ENCODE measurements around the gene CPN2. TPM values are rescaled to one million over a fixed set of nuclear protein-coding genes. Genes with fewer than 3 reads are reported as not detected.

The CPN2 gene, protein sequence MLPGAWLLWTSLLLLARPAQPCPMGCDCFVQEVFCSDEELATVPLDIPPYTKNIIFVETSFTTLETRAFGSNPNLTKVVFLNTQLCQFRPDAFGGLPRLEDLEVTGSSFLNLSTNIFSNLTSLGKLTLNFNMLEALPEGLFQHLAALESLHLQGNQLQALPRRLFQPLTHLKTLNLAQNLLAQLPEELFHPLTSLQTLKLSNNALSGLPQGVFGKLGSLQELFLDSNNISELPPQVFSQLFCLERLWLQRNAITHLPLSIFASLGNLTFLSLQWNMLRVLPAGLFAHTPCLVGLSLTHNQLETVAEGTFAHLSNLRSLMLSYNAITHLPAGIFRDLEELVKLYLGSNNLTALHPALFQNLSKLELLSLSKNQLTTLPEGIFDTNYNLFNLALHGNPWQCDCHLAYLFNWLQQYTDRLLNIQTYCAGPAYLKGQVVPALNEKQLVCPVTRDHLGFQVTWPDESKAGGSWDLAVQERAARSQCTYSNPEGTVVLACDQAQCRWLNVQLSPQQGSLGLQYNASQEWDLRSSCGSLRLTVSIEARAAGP
- 0.36 and 0.56 TPM in 2 replicates for total RNA-seq
- polyA plus RNA-seq, result 0.88 and 1.3 TPM in 2 replicates

DNA sequence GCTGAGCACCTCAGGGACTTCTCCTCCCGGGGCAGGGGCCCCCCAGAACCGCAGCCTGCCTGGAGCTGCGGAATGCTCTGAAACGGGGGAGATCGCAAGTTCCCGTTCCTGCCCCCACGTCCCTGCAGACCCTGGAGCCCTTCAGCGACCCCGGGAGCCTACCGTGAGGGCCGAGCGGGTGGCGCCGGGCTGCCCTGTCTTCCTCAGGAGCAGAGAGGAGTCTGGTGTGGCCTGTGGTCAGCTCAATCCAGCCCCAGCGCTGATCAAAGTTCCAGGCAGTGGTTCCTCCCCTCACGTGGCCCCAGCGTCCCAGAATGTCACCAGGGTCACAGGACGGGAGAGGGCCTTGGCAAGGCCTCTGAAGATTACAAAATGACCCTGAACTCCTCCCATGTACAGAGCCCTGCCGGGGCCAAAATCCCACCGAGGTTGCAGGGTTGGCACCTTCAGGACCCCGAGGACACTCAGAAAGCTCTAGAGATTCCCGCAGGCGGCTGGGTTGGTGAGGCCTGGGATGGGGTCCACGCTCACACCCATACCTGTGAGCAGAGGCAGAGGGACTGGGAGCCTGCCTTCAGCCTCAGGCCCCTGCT lies at the start of gene CPN2:
CPN2 (minus strand) TSS at position 249 of the 593 bp plus-strand sequence. CDS start 8,626 bp downstream, outside the sequence.
- Histone ChIP-seq H3K9me3 (ENCODE audit: low read depth) (no peaks in the 10 kb centered on the region), H3K36me3 (no peaks in the 10 kb centered on the region), H3K4me3 (no peak within 1 kb of the TSS), H3K27ac (no peak within 1 kb of the TSS), H3K4me1 (ENCODE audit: low read depth) (peaks cover 6% of the 10 kb centered on the region), H3K27me3 (no peaks in the 10 kb centered on the region)
- TF ChIP-seq, protein P1, sequence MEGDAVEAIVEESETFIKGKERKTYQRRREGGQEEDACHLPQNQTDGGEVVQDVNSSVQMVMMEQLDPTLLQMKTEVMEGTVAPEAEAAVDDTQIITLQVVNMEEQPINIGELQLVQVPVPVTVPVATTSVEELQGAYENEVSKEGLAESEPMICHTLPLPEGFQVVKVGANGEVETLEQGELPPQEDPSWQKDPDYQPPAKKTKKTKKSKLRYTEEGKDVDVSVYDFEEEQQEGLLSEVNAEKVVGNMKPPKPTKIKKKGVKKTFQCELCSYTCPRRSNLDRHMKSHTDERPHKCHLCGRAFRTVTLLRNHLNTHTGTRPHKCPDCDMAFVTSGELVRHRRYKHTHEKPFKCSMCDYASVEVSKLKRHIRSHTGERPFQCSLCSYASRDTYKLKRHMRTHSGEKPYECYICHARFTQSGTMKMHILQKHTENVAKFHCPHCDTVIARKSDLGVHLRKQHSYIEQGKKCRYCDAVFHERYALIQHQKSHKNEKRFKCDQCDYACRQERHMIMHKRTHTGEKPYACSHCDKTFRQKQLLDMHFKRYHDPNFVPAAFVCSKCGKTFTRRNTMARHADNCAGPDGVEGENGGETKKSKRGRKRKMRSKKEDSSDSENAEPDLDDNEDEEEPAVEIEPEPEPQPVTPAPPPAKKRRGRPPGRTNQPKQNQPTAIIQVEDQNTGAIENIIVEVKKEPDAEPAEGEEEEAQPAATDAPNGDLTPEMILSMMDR (IDR thresholded peaks at IDR 0.05; ENCODE audit: low read depth, low read length), result no peak
- DNase-seq (ENCODE audit: low read depth in 1 of 2, low spot score in 1 of 2), result no peak

DNA sequence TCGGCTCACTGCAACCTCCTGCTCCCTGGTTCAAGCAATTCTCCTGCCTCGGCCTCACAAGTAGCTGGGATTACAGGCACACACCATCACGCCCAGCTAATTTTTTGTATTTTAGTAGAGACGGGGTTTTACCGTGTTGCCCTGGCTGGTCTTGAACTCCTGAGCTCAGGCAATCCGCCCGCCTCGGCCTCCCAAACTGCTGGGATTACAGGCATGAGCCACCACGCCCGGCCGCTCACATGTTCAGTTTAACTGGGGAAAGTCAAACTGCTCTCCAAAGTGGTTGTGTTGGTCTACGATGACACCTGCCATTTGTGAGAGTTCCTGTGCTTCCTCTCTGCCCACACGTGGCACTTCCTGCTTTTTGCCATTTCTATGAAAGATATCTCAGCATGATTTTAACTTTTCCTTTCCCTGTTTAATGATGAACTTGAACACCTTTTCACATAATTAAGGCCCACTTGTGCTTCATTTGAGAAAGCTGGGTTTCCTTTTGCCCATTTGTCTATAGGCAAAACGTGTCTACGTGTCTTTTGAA lies 48.8 kb upstream of the CPN2 start:
- peaks cover under 1% of the 10 kb centered on the region for H3K4me1 ChIP-seq (ENCODE audit: low read depth)
- no peak for DNase-seq (ENCODE audit: low read depth in 1 of 2, low spot score in 1 of 2)
- no peak overlapping the region for H3K4me3 ChIP-seq
- H3K27ac ChIP-seq, result no peak overlapping the region
- peaks cover 33% of the 10 kb centered on the region for H3K27me3 ChIP-seq
- TF ChIP-seq, protein P1 (IDR thresholded peaks at IDR 0.05; ENCODE audit: low read depth, low read length), result no peak
- H3K36me3 ChIP-seq, result peaks cover 8% of the 10 kb centered on the region
- H3K9me3 ChIP-seq (ENCODE audit: low read depth), result no peaks in the 10 kb centered on the region

DNA sequence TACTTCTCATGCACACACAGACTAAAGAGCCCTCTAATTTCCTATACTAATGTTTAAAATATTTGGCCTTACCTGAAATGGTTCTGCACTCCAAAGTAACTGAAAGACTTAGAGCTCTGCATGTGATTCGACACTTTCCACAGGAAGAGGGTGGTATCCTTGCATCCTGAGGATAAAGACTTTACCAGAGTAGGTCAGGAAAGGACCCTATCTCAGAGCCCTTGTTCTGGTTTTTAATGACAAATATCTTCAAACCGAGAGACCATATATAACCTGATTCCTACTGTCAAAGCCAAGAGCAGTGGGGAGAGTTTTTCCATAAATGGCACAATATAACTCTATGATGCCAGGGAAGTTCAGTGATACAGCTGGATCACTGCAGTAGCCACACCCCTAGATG lies 48.0 kb upstream of the CPN2 start, which contains the start of gene GP5:
GP5 (minus strand) TSS at position 101 of the 400 bp plus-strand sequence. CDS start 984 bp downstream, outside the sequence.
- H3K36me3 ChIP-seq, result peaks cover 8% of the 10 kb centered on the region
- peak within 1 kb of the TSS; percentile 0 for H3K4me3 ChIP-seq
- no peaks in the 10 kb centered on the region for H3K9me3 ChIP-seq (ENCODE audit: low read depth)
- peaks cover 33% of the 10 kb centered on the region for H3K27me3 ChIP-seq
- H3K4me1 ChIP-seq (ENCODE audit: low read depth), result no peaks in the 10 kb centered on the region
- DNase-seq (ENCODE audit: low read depth in 1 of 2, low spot score in 1 of 2), result no peak
- no peak within 1 kb of the TSS for H3K27ac ChIP-seq
- TF ChIP-seq, protein P1 (IDR thresholded peaks at IDR 0.05; ENCODE audit: low read depth, low read length), result no peak

DNA sequence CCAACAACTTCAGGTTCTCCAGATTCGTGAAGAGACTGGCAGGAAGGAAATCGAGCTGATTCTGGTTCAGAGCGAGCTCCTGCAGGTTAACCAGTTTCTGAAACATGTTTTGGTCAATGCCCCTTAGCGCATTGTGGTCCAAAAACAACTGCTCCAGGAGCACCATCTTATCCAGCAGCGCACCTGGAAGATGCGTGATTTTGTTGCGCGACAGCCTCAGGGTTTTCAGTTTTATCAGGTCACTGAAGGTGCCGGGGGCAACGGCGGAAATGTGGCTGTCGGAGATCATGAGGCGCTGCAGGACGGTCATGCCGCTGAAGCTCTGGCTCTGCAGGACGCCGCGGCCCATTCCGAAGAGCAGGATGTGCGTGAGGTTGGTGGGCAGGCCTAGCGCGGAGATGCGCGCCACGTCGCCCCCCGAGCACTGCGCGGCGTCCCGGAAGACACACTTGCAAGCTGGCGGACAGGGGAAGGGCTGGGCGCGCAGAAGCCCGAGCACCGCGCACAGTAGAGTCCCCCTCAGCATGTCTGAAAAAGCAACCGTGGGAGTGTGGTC lies 46.7 kb upstream of the CPN2 start:
- H3K27me3 ChIP-seq, result peaks cover 33% of the 10 kb centered on the region
- H3K36me3 ChIP-seq, result peaks cover under 1% of the 10 kb centered on the region
- H3K4me1 ChIP-seq (ENCODE audit: low read depth), result no peaks in the 10 kb centered on the region
- no peak overlapping the region for H3K27ac ChIP-seq
- DNase-seq (ENCODE audit: low read depth in 1 of 2, low spot score in 1 of 2), result peak; percentile 14 to 31
- H3K9me3 ChIP-seq (ENCODE audit: low read depth), result no peaks in the 10 kb centered on the region
- H3K4me3 ChIP-seq, result peak overlapping the region; percentile 0
- TF ChIP-seq, protein P1 (IDR thresholded peaks at IDR 0.05; ENCODE audit: low read depth, low read length), result no peak

Measured in cardiac muscle cell (in vitro differentiated cells and primary cell).